BLaER1 treated with 17β-estradiol and CSF1 and Interleukin-3, amounts not matched to agents 10 nM and 100 nM (cell line): ENCODE data around the gene RARB.

Experiments used
- H3K27ac ChIP-seq, 11 experiments: shearing (Covaris generic); formaldehyde crosslinking; 2 replicates each; pipeline ENCODE4 v1.8.1; 2022
- H3K27me3 ChIP-seq, 11 experiments: shearing (Covaris generic); formaldehyde crosslinking; 2 replicates each; pipeline ENCODE4 v1.8.1; 2022
- H3K36me3 ChIP-seq, 11 experiments: shearing (Covaris generic); formaldehyde crosslinking; 2 replicates each; pipeline ENCODE4 v1.8.1; 2022
- H3K4me1 ChIP-seq, 10 experiments: shearing (Covaris generic); formaldehyde crosslinking; 2 replicates each; pipeline ENCODE4 v1.8.1; 2022
- H3K4me2 ChIP-seq, 11 experiments: shearing (Covaris generic); formaldehyde crosslinking; 2 replicates each; pipeline ENCODE4 v1.8.1; 2022
- H3K4me3 ChIP-seq, 10 experiments: shearing (Covaris generic); formaldehyde crosslinking; 2 replicates each; pipeline ENCODE4 v1.8.1; 2022
- H3K9ac ChIP-seq, 11 experiments: shearing (Covaris generic); formaldehyde crosslinking; 2 replicates each; pipeline ENCODE4 v1.8.1; 2022
- H3K9me3 ChIP-seq, 11 experiments: shearing (Covaris generic); formaldehyde crosslinking; replicated peaks in 1 of 11; 2 replicates each; pipeline ENCODE4 v1.8.1; 2022
- H4K20me1 ChIP-seq, 11 experiments: shearing (Covaris generic); formaldehyde crosslinking; 2 replicates each; pipeline ENCODE4 v1.8.1; 2022
- Cebpa-rat ChIP-seq, 11 experiments: shearing (Covaris generic); IDR thresholded peaks; 2 replicates each; pipeline ENCODE4 v1.8.1; 2022

RARB gene

DNA sequence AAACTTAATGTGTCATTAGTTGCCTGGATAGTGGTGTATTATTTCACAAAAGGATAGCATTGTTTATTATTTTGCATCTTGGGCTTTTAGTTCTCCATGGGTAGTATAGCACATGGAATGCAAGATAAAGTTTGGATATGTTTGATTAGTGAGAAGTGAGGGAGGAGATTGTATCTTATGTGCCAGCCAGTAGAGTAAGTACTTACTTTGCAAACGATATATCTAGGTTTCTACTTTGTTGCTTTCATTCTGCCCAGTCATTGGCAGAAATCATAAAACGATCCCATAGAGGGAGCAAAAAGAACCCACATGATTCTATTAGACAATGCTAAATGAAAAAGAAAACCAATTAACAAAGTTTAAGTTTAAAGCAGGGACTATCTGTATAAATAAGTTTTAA, 105.3 kb downstream of the RARB start:
- no peak overlapping the region for H3K9ac ChIP-seq
- H3K4me2 ChIP-seq, result no peak overlapping the region
- no peaks in the 10 kb centered on the region for H4K20me1 ChIP-seq
- no peaks in the 10 kb centered on the region for H3K27me3 ChIP-seq
- 0 out of 20 replicates have a peak, but pooled peaks cover 0 to 3% (median 0%) of the 10 kb centered on the region in 10 experiments for H3K4me1 ChIP-seq
- no peak for TF ChIP-seq Cebpa-rat (IDR thresholded peaks at IDR 0.05)
- H3K4me3 ChIP-seq, result no peak overlapping the region
- H3K36me3 ChIP-seq, result no peaks in the 10 kb centered on the region
- peaks cover 0 to 14% (median 5%) of the 10 kb centered on the region in 11 experiments; a peak in 10 of 22 replicates for H3K9me3 ChIP-seq
- H3K27ac ChIP-seq, result no peak overlapping the region

DNA sequence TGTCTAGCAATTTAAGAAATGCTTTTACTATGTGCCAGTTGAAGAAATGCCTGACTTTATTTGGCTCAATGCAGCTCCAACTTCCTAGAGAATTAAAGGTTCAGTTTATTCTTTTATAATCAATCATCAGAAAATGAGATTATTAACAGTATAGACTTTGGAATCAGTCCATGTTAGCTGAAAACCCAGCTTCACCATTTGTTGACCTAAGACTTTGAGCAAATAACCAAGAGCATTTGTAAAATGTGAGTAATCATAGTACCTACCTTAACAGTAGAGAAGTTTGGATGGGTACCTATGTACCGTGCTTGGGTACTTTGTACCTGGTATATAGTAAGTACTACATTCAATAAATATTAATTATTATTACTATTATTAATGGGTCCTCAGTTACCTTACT, 105.9 kb downstream of the RARB start:
- H3K4me3 ChIP-seq, result no peak overlapping the region
- H3K9ac ChIP-seq, result no peak overlapping the region
- peaks cover 0 to 14% (median 5%) of the 10 kb centered on the region in 11 experiments; a peak in 10 of 22 replicates for H3K9me3 ChIP-seq
- H4K20me1 ChIP-seq, result no peaks in the 10 kb centered on the region
- H3K27me3 ChIP-seq, result no peaks in the 10 kb centered on the region
- no peak for TF ChIP-seq Cebpa-rat (IDR thresholded peaks at IDR 0.05)
- H3K27ac ChIP-seq, result no peak overlapping the region
- no peak overlapping the region for H3K4me2 ChIP-seq
- no peaks in the 10 kb centered on the region for H3K36me3 ChIP-seq
- 0 out of 20 replicates have a peak, but pooled peaks cover 0 to 3% (median 0%) of the 10 kb centered on the region in 10 experiments for H3K4me1 ChIP-seq

DNA sequence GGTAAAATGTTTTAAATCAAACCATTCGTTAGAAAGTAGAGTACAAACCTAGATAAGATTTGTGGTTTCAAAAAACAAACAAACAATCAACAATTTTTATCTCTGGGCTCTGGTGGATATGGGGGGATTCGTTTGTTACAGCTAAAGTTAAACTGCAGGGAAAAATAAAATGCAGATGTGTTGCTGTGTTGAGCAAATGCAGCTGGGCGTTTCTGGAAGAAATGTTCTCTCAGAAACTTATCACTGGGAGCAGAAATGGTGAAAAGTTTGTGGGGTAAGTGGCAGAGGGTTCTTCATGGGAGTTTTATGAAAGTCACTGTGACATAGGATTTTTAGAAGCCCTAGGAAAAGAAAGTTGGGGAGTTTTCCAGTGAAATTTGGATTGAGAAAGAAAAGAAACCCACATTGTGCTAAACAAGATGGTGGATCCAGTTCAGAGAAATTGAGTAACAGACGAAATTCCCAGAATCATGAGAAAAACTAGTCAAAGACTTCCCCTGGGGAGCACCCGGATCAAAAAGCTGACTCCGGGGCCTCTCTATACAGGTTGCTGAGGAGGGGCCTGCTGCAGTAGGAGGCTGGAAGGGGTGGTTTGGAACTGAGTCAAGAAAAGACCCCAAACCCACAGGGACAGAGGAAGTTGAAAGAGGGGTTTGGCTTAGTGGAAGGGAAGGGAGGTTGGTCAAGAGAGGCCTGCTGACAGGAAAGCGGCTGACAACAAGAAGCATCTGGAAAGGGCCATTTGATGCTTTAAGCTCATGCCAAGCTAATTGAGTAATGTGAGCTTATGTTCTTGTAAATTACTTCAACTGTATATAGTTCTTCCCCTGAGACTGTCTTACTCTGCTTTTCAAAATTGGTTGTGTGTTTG, 108.7 kb downstream of the RARB start:
- H3K9me3 ChIP-seq, result peaks cover 0 to 6% (median 5%) of the 10 kb centered on the region in 11 experiments; a peak in 9 of 22 replicates
- TF ChIP-seq Cebpa-rat (IDR thresholded peaks at IDR 0.05), result no peak
- 0 out of 20 replicates have a peak, but pooled peaks cover 0 to 3% (median 0%) of the 10 kb centered on the region in 10 experiments for H3K4me1 ChIP-seq
- no peak overlapping the region for H3K4me2 ChIP-seq
- H3K27me3 ChIP-seq, result no peaks in the 10 kb centered on the region
- H3K36me3 ChIP-seq, result no peaks in the 10 kb centered on the region
- H3K27ac ChIP-seq, result no peak overlapping the region
- H3K4me3 ChIP-seq, result no peak overlapping the region
- H4K20me1 ChIP-seq, result no peaks in the 10 kb centered on the region
- H3K9ac ChIP-seq, result no peak overlapping the region

DNA sequence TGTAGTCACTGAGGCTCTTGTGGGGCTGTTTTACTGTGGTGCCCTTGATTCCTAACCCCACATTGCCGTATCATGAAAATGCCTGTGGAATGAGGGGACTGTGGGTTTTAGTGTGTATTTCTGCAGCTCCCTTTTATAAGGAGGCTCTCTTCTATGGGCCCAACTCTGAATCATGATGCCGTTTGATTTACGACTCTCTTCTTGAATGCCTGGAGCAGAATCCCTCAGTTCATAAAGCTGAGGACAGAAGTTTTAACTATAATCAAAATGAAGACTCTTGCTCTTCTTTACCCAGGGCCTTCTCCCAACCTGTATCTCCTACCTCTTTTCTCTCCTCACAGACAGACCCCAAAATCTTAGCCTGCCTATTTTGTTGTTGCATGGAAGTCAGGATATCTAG, 109.5 kb downstream of the RARB start:
- Histone ChIP-seq H3K36me3 (no peaks in the 10 kb centered on the region), H3K9me3 (peaks cover 0 to 4% (median 3%) of the 10 kb centered on the region in 11 experiments; a peak in 9 of 22 replicates), H3K9ac (no peak overlapping the region), H3K27ac (no peak overlapping the region), H4K20me1 (no peaks in the 10 kb centered on the region), H3K4me2 (no peak overlapping the region), H3K4me1 (0 out of 20 replicates have a peak, but pooled peaks cover 0 to 3% (median 0%) of the 10 kb centered on the region in 10 experiments), H3K4me3 (no peak overlapping the region), H3K27me3 (no peaks in the 10 kb centered on the region)
- TF ChIP-seq Cebpa-rat (IDR thresholded peaks at IDR 0.05), result no peak

DNA sequence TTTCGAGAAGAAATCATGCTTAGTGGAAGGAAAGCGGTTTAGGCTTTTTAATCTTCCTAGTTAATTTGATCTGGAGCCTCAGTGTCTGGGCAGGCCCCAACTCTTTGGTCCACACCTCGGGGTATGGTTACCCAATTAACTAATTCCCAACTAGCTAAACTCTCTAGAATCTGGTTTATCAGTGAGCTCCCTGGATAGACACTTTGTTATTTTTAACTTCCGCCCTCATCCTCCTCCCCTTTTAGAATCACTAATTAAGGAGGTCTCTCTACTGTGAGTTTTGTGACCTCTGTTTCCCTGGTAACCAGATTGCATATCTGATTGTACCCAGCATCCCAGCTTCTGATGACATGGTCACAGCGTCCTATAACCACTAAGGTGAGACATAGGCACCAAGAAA, 112.2 kb downstream of the RARB start:
- H3K9me3 ChIP-seq, result no peaks in the 10 kb centered on the region
- no peak for TF ChIP-seq Cebpa-rat (IDR thresholded peaks at IDR 0.05)
- H3K36me3 ChIP-seq, result no peaks in the 10 kb centered on the region
- no peak overlapping the region for H3K27ac ChIP-seq
- no peaks in the 10 kb centered on the region for H4K20me1 ChIP-seq
- H3K27me3 ChIP-seq, result no peaks in the 10 kb centered on the region
- no peak overlapping the region for H3K4me3 ChIP-seq
- H3K4me1 ChIP-seq, result 0 out of 20 replicates have a peak, but pooled peaks cover 0 to 3% (median 0%) of the 10 kb centered on the region in 10 experiments
- no peak overlapping the region for H3K4me2 ChIP-seq
- H3K9ac ChIP-seq, result no peak overlapping the region

DNA sequence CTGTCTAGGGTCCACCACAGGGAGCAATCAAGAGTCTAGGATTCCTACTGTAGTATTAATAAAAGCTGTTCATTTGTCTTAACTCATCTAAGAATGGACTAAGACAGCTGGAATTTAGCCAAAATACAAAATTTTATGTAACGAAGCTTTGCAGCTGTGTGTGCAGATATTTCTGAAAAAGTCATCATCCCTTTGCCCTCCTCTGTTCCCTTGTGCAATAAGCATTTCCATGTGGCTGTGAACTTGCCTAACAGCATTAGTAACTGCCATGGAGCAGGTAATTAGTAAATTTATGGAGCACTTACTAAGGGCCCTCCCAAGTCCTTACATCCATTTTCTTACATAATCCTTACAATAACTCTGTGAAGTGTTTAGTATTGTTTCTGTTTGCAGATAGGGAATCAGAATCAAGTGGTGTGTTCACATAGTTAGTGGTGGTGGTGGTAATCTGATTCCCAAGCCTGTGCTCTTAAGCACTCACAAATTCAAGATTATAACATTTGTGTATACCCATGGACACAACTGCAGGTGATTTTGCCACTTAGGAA, 114.5 kb downstream of the RARB start:
- Histone ChIP-seq H3K36me3 (no peaks in the 10 kb centered on the region), H3K9ac (no peak overlapping the region), H3K27ac (no peak overlapping the region), H3K27me3 (no peaks in the 10 kb centered on the region), H3K4me1 (no peaks in the 10 kb centered on the region), H3K4me3 (no peak overlapping the region), H4K20me1 (no peaks in the 10 kb centered on the region), H3K4me2 (no peak overlapping the region), H3K9me3 (no peaks in the 10 kb centered on the region)
- no peak for TF ChIP-seq Cebpa-rat (IDR thresholded peaks at IDR 0.05)

DNA sequence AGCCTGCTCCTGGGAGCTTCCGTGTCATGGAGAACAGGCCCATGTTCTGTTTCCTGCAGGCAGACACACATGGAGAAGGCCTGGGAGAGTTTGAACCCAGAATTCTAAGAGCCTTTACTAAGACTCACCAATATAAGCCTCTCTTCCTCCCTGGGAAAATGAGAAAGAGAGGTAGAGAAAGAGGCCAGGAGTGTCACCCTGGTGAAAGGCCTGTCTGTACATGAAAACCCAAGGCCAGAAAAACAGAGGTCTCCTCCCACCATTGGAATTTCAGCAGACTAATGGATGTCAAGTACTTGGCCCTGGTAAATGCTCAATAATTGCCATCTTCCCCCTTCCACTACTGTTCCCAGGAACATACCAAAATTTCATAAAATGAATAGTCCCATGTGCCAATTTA, 119.0 kb downstream of the RARB start:
- Histone ChIP-seq H3K9me3 (peaks cover 0 to 9% (median 0%) of the 10 kb centered on the region in 11 experiments; a peak in 2 of 22 replicates), H3K4me2 (no peak overlapping the region)
- TF ChIP-seq Cebpa-rat (IDR thresholded peaks at IDR 0.05), result no peak

DNA sequence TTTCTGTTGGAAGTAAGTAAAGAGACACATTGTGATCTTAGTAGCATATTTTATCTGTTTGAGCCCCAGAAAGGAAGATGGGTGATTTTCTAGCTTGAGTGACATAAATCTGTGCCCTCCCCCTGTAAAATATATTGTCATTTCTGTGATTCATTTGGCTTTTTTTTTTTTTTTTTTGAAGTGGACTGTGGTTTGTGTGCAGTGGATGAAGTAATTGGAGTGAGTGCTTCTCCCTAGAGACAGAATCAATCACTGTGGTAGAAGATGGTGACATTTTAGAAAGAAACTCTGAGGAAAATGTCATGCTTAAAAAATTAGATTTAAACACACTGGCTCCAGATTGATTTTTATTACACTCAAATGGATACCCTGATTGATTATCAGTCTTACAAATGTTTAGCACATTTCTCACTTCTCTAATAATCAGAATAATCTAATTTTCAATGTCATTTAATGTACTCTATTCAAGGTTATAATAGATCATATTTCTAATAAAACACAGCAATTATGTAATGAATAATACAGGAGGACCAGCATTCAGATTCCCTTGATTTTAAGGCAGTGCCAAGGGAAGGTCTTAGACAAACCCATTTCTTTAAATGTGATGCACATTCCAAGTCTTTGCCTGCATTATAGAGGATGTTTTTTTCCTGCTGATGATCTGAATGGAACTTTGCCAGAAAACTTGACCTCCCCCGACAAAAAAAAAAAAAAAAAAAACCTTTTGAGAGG, 120.0 kb downstream of the RARB start:
- TF ChIP-seq Cebpa-rat (IDR thresholded peaks at IDR 0.05), result no peak
- Histone ChIP-seq H3K9ac (no peak overlapping the region), H3K36me3 (no peaks in the 10 kb centered on the region), H3K4me3 (no peak overlapping the region), H3K4me2 (no peak overlapping the region), H3K27me3 (no peaks in the 10 kb centered on the region), H4K20me1 (no peaks in the 10 kb centered on the region), H3K9me3 (peaks cover 0 to 9% (median 0%) of the 10 kb centered on the region in 11 experiments; a peak in 2 of 22 replicates), H3K27ac (no peak overlapping the region), H3K4me1 (peaks cover 0 to 12% (median 8%) of the 10 kb centered on the region in 10 experiments; a peak in 11 of 20 replicates)

More for the DNA sequence above, 119.0 kb downstream of the RARB start:
- Histone ChIP-seq H3K9ac (no peak overlapping the region), H3K4me3 (no peak overlapping the region), H3K27me3 (no peaks in the 10 kb centered on the region), H3K27ac (no peak overlapping the region), H4K20me1 (no peaks in the 10 kb centered on the region), H3K4me1 (peaks cover 0 to 7% (median 6%) of the 10 kb centered on the region in 10 experiments; a peak in 11 of 20 replicates), H3K36me3 (no peaks in the 10 kb centered on the region)

DNA sequence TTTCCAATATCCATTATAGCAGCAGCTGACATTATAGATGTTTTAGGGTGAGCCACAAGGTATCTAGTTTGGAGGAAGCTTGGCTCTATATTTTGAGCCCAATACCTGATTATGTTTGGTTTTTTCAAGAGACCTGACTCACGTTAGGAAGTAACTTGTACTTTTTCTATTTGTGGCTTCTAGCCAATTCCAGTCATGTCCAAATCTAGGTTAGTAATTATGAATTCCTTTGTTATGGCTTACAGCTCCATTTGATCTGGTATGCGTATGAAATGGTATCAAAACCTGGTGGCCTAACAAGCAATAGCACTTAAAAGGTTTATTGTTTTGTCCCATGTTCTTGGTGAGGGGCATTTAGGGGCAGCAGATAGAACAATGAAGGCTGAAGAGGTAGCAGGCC, 120.8 kb downstream of the RARB start:
- H4K20me1 ChIP-seq, result no peaks in the 10 kb centered on the region
- H3K9me3 ChIP-seq, result peaks cover 0 to 9% (median 0%) of the 10 kb centered on the region in 11 experiments; a peak in 2 of 22 replicates
- no peak overlapping the region for H3K4me2 ChIP-seq
- no peak for TF ChIP-seq Cebpa-rat (IDR thresholded peaks at IDR 0.05)
- no peaks in the 10 kb centered on the region for H3K36me3 ChIP-seq
- H3K27me3 ChIP-seq, result no peaks in the 10 kb centered on the region
- peaks cover 0 to 12% (median 8%) of the 10 kb centered on the region in 10 experiments; a peak in 11 of 20 replicates for H3K4me1 ChIP-seq
- no peak overlapping the region for H3K9ac ChIP-seq
- H3K4me3 ChIP-seq, result no peak overlapping the region
- no peak overlapping the region for H3K27ac ChIP-seq
